T-helper 1 cell (primary cell): ENCODE results near the gene RTL9.

Source experiments
- DNase-seq, 5 donors: peaks; one replicate each; pipeline ENCODE4 v3.0.0-alpha.2; 2012 to 2020

RTL9 gene

GRCh38 chrX:110341189-110342035, 17.2 kb upstream of the RTL9 start:
- DNase-seq, result peak in 1 of 5 donors; percentile 35

- DNase-seq, result no peak
These were observed 12.0 kb upstream of the RTL9 start for GRCh38 chrX:110346681-110347080.

- no peak for DNase-seq
These were observed 625 bp downstream of the RTL9 start for GRCh38 chrX:110359273-110359672.

GRCh38 chrX:110363244-110363643, 4.6 kb downstream of the RTL9 start:
- DNase-seq, result no peak

- DNase-seq, result no peak
These were observed 14.7 kb downstream of the RTL9 start for GRCh38 chrX:110373310-110373709.

- no peak for DNase-seq
These were observed 15.9 kb downstream of the RTL9 start for GRCh38 chrX:110374559-110374958.

GRCh38 chrX:110381216-110381615, 22.6 kb downstream of the RTL9 start:
- no peak for DNase-seq

GRCh38 chrX:110383414-110383813, 24.8 kb downstream of the RTL9 start:
- DNase-seq, result no peak

- no peak for DNase-seq
These were observed 25.8 kb downstream of the RTL9 start for GRCh38 chrX:110384490-110384889.

- DNase-seq, result no peak
These were observed 30.9 kb downstream of the RTL9 start for GRCh38 chrX:110389570-110389969.

GRCh38 chrX:110391086-110391485, 32.4 kb downstream of the RTL9 start:
- DNase-seq, result no peak

- DNase-seq, result no peak
These were observed 36.0 kb downstream of the RTL9 start for GRCh38 chrX:110394651-110395050.

- no peak for DNase-seq
These were observed 37.2 kb downstream of the RTL9 start for GRCh38 chrX:110395877-110396276.

GRCh38 chrX:110396735-110397134, 38.1 kb downstream of the RTL9 start:
- no peak for DNase-seq

GRCh38 chrX:110397339-110397738, 38.7 kb downstream of the RTL9 start:
- DNase-seq, result no peak

GRCh38 chrX:110397904-110398303, 39.3 kb downstream of the RTL9 start:
- DNase-seq, result no peak

GRCh38 chrX:110399497-110399896, 40.8 kb downstream of the RTL9 start:
- no peak for DNase-seq

GRCh38 chrX:110399966-110400365, 41.3 kb downstream of the RTL9 start:
- DNase-seq, result no peak

GRCh38 chrX:110401135-110401534, 42.5 kb downstream of the RTL9 start:
- no peak for DNase-seq

- DNase-seq, result no peak
These were observed 43.6 kb downstream of the RTL9 start for GRCh38 chrX:110402091-110402849.

- no peak for DNase-seq
These were observed 44.2 kb downstream of the RTL9 start for GRCh38 chrX:110402850-110403221.

- no peak for DNase-seq
These were observed 45.0 kb downstream of the RTL9 start for GRCh38 chrX:110403441-110404238.

- DNase-seq, result no peak
These were observed 45.7 kb downstream of the RTL9 start for GRCh38 chrX:110404376-110404775.
